OCI-LY7 (cell line): ENCODE data around the gene SREK1IP1. TPM values are rescaled to one million over a fixed set of nuclear protein-coding genes. Genes with fewer than 3 reads are reported as not detected.
"Not testable (repeated sequence)": the region's sequence is repeated elsewhere in the genome, so short reads cannot be mapped to it uniquely, and the experiment has no call there.

Experiments used
- BruUV-seq: library from RNA; stranded (reverse); fragments of 400-500 nt; replicated peaks from 2 replicates; lab custom pipeline; 2021; lab: Mats Ljungman, UMichigan
- CTCF ChIA-PET: fragments of 300-600 bp; sonication (Branson Sonifier 250); formaldehyde crosslinking; loops from one replicate; lab custom pipeline; 2022; ENCODE audit warnings: antibody characterized with exemption; ENCODE audit not compliant: unreplicated experiment; lab: Charles Lee
- POLR2A ChIA-PET: fragments of 300-600 bp; sonication (Branson Sonifier 250); formaldehyde crosslinking; loops from one replicate; lab custom pipeline; 2022; ENCODE audit warnings: antibody characterized with exemption; lab: Charles Lee
- DNase-seq: peaks from one replicate; pipeline ENCODE4 v3.0.0-alpha.2; 2015; ENCODE audit warnings: low spot score
- H2AFZ ChIP-seq: fragments of 200-600 bp; sonication (generic), shearing (Covaris generic); 2 replicates; pipeline ENCODE4 v1.6.1; 2014; ENCODE audit warnings: mild to moderate bottlenecking, antibody characterized with exemption, low read length, moderate library complexity
- H3K27ac ChIP-seq: fragments of 200-600 bp; sonication (generic); 2 replicates; pipeline ENCODE4 v1.5.1; 2014; ENCODE audit warnings: mixed run types, low read depth, mild to moderate bottlenecking, moderate library complexity, low read length, inconsistent platforms; ENCODE audit not compliant: poor library complexity, severe bottlenecking
- H3K36me3 ChIP-seq: fragments of 200-600 bp; sonication (generic); 2 replicates; pipeline ENCODE4 v1.6.1; 2014; ENCODE audit warnings: mild to moderate bottlenecking, antibody characterized with exemption, low read length, moderate library complexity, mixed read lengths; ENCODE audit not compliant: insufficient read depth
- H3K4me1 ChIP-seq: fragments of 200-600 bp; sonication (generic); 2 replicates; pipeline ENCODE4 v1.5.1; 2014; ENCODE audit warnings: mild to moderate bottlenecking, low read length; ENCODE audit not compliant: insufficient read depth, poor library complexity, severe bottlenecking
- H3K4me2 ChIP-seq: fragments of 200-600 bp; sonication (generic); 2 replicates; pipeline ENCODE4 v1.6.1; 2014; ENCODE audit warnings: mild to moderate bottlenecking, low read length
- H3K4me3 ChIP-seq: fragments of 200-600 bp; sonication (generic); 2 replicates; pipeline ENCODE4 v1.5.1; 2014; ENCODE audit warnings: mild to moderate bottlenecking, low read depth, low read length; ENCODE audit not compliant: poor library complexity, severe bottlenecking
- H3K79me2 ChIP-seq: fragments of 200-600 bp; sonication (generic); 2 replicates; pipeline ENCODE4 v1.6.1; 2016; ENCODE audit warnings: low read depth, mild to moderate bottlenecking, low read length, moderate library complexity, mixed read lengths; ENCODE audit not compliant: insufficient read depth
- H3K9me2 ChIP-seq: fragments of 200-600 bp; sonication (generic); 2 replicates; pipeline ENCODE4 v1.6.1; 2016; ENCODE audit warnings: mild to moderate bottlenecking, low read length, mixed read lengths; ENCODE audit not compliant: insufficient read depth
- H3K9me3 ChIP-seq: fragments of 200-600 bp; sonication (generic); 2 replicates; pipeline ENCODE4 v1.6.1; 2014; ENCODE audit warnings: mild to moderate bottlenecking, mixed run types, low read length, mixed read lengths
- H4K20me1 ChIP-seq: fragments of 200-600 bp; sonication (generic); 2 replicates; pipeline ENCODE4 v1.6.1; 2014; ENCODE audit warnings: mild to moderate bottlenecking, antibody characterized with exemption, low read length, moderate library complexity, mixed read lengths; ENCODE audit not compliant: insufficient read depth
- EZH2phosphoT487 ChIP-seq: fragments of 200-600 bp; sonication (generic); IDR thresholded peaks from 2 replicates; pipeline ENCODE4 v1.6.1; 2018; ENCODE audit warnings: low read depth, borderline replicate concordance, mild to moderate bottlenecking, mixed run types, antibody characterized with exemption, low read length, moderate library complexity, mixed read lengths
- intact Hi-C: fragments of 100-400 bp; cut with micrococcal nuclease; formaldehyde crosslinking; loops from one replicate; pipeline ENCODE4 v1.10.0; 2022; ENCODE audit not compliant: unreplicated experiment
- total RNA-seq, 2 experiments: library from RNA; depleted of rRNA in 1 of 2; stranded (reverse); fragments of >200 nt in 1 of 2; shearing (Covaris generic) in 1 of 2; gene quantifications; 2 replicates each; pipeline ENCODE4 v1.2.3, GENCODE V29; 2014 to 2022
- TF ChIP-seq, protein P1 (sequence below): fragments of 200-600 bp; sonication (generic); conservative IDR thresholded peaks from 2 replicates; pipeline ENCODE4 v1.5.1; 2014; ENCODE audit warnings: mild to moderate bottlenecking, antibody characterized with exemption, low read length, moderate library complexity, mixed read lengths

SREK1IP1 gene
- total RNA-seq, 2 experiments from 2014 or later, result 4.8 to 23.0 TPM

DNA sequence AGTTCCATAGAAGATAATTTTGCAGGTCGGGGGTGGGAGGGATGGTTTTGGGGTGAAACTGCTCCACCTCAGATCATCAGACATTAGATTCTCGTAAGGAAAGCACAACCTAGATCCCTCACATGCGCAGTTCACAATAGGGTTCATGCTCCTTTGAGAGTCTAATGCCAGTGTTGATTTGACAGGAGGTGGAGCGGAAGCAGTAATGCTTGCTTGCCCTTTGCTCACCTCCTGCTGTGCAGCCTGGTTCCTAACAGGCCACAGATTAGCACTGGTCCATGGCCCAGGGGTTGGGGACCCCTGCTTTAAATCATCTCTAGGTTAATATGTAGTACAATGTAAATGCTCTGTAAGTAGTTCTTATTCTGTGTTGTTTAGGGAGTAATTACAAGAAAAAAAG, 67.7 kb downstream of the SREK1IP1 start:
- TF ChIP-seq, protein P1, sequence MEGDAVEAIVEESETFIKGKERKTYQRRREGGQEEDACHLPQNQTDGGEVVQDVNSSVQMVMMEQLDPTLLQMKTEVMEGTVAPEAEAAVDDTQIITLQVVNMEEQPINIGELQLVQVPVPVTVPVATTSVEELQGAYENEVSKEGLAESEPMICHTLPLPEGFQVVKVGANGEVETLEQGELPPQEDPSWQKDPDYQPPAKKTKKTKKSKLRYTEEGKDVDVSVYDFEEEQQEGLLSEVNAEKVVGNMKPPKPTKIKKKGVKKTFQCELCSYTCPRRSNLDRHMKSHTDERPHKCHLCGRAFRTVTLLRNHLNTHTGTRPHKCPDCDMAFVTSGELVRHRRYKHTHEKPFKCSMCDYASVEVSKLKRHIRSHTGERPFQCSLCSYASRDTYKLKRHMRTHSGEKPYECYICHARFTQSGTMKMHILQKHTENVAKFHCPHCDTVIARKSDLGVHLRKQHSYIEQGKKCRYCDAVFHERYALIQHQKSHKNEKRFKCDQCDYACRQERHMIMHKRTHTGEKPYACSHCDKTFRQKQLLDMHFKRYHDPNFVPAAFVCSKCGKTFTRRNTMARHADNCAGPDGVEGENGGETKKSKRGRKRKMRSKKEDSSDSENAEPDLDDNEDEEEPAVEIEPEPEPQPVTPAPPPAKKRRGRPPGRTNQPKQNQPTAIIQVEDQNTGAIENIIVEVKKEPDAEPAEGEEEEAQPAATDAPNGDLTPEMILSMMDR, result no peak
- no peak for TF ChIP-seq EZH2phosphoT487
- no peaks in the 10 kb centered on the region for H3K9me3 ChIP-seq
- BruUV-seq, result no TSS peak
- H3K4me2 ChIP-seq, result no peak overlapping the region
- H3K79me2 ChIP-seq, result no peaks in the 10 kb centered on the region
- CTCF ChIA-PET, result no interaction called here
- no peaks in the 10 kb centered on the region for H3K4me1 ChIP-seq
- DNase-seq, result no peak
- no peak overlapping the region for H2AFZ ChIP-seq
- H3K4me3 ChIP-seq, result no peak overlapping the region
- intact Hi-C loops, result no loop called here
- no peaks in the 10 kb centered on the region for H3K36me3 ChIP-seq
- H3K9me2 ChIP-seq, result no peaks in the 10 kb centered on the region
- H3K27ac ChIP-seq, result no peak overlapping the region
- POLR2A ChIA-PET, result no interaction called here
- no peaks in the 10 kb centered on the region for H4K20me1 ChIP-seq

DNA sequence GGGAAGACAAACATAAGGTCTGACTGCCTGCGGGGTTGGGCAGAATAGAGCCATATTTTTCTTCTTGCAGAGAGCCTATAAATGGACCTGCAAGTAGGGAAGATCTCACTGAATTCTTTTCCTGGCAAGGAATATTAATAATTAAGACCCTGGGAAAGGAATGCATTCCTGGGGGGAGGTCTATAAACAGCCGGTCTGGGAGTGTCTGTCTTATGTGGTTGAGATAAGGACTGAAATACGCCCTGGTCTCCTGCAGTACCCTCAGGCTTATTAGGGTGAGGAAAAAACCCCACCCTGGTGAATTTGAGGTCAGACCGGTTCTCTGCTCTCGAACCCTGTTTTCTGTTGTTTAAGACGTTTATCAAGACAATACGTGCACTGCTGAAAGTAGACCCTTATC, 72.1 kb downstream of the SREK1IP1 start:
- H3K9me2 ChIP-seq, intact Hi-C loops, POLR2A ChIA-PET, H3K79me2 ChIP-seq, H3K4me2 ChIP-seq, BruUV-seq, H3K4me1 ChIP-seq, H3K27ac ChIP-seq, CTCF ChIA-PET, H3K36me3 ChIP-seq, H2AFZ ChIP-seq, H4K20me1 ChIP-seq, H3K4me3 ChIP-seq, H3K9me3 ChIP-seq: not testable (repeated sequence)
- peak; percentile 14 for DNase-seq

DNA sequence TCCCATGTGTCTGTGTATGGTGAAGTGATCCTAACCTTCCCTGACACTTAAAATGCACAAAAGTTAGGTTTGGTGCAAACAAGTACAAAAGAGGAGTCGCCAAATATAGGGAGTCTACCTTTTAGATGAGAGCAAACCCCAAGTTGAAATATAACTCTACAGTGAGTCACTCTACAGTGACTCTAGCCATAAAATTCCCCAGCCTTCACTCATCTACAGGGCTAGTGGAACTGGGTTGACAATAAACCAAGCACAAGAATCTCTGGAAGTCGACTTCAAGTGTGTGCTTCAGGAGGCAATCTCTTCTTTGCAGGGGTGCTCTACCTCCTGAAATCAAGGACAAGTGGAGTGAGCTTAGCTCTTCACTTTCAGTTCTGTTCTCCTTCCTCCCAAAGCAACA, 74.9 kb downstream of the SREK1IP1 start:
- no TSS peak for BruUV-seq
- Histone ChIP-seq H3K9me2 (no peaks in the 10 kb centered on the region), H3K36me3 (no peaks in the 10 kb centered on the region), H3K4me3 (no peak overlapping the region), H2AFZ (no peak overlapping the region), H4K20me1 (no peaks in the 10 kb centered on the region), H3K79me2 (no peaks in the 10 kb centered on the region), H3K4me2 (no peak overlapping the region), H3K27ac (no peak overlapping the region), H3K9me3 (0 out of 2 replicates have a peak, but pooled peaks cover 3% of the 10 kb centered on the region), H3K4me1 (no peaks in the 10 kb centered on the region)
- TF ChIP-seq EZH2phosphoT487, result no peak
- TF ChIP-seq, protein P1, result no peak
- intact Hi-C loops, result no loop called here
- POLR2A ChIA-PET, result no interaction called here
- CTCF ChIA-PET, result no interaction called here
- DNase-seq, result no peak
